Measurements from ENCODE around the gene SOS1.

DNA sequence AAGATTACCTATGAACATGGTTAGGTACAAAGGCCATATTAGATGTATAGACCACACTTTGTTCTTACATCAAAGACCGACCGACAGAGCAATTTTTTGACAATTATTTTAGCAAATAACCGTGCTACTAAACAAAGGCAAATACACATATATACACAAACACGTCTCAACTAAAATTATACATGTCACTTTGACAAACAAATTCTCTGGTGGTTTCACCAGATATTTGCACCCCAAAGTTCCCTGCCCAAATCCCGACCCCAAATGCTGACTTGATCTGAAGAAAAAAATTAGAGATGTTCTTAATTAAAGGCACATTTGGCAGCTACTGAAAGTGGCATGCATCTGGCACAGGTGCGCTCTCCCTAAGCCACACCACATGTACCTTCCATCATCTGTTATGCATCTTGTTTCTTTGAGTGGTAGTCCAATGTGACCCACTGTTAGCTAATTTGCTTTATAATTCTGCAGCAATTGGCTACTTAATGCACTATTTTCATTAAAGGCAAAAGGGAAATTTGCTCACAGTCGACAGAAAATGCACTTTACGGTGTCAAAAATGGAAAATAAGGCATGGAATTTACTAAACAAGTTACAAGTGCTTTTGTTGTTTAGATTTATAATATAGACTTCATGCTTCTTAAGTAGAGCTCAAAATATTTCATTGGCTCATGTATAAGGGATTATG is 139.0 kb downstream of the SOS1 start:
- no peak for TF ChIP-seq EZH2 (IDR thresholded peaks at IDR 0.05; ENCODE audit: borderline replicate concordance, low read depth, low read length, severe bottlenecking)
- TF ChIP-seq, protein P1, sequence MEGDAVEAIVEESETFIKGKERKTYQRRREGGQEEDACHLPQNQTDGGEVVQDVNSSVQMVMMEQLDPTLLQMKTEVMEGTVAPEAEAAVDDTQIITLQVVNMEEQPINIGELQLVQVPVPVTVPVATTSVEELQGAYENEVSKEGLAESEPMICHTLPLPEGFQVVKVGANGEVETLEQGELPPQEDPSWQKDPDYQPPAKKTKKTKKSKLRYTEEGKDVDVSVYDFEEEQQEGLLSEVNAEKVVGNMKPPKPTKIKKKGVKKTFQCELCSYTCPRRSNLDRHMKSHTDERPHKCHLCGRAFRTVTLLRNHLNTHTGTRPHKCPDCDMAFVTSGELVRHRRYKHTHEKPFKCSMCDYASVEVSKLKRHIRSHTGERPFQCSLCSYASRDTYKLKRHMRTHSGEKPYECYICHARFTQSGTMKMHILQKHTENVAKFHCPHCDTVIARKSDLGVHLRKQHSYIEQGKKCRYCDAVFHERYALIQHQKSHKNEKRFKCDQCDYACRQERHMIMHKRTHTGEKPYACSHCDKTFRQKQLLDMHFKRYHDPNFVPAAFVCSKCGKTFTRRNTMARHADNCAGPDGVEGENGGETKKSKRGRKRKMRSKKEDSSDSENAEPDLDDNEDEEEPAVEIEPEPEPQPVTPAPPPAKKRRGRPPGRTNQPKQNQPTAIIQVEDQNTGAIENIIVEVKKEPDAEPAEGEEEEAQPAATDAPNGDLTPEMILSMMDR (IDR thresholded peaks at IDR 0.05; ENCODE audit: extremely low read depth in 1 of 2, insufficient read depth in 1 of 2, low read depth in 1 of 2, low read length in 2 of 2) = no peak
- TF ChIP-seq, protein P2, sequence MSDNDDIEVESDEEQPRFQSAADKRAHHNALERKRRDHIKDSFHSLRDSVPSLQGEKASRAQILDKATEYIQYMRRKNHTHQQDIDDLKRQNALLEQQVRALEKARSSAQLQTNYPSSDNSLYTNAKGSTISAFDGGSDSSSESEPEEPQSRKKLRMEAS (IDR thresholded peaks at IDR 0.05; ENCODE audit: insufficient read depth, insufficient read length) = no peak
